Right kidney (tissue), 1 donor: ENCODE results near the gene ATL2.
"Not testable (repeated sequence)": the region's sequence is repeated elsewhere in the genome, so short reads cannot be mapped to it uniquely, and the experiment has no call there.

Source experiments
- DNase-seq: peaks from one replicate; pipeline ENCODE4 v3.0.0-alpha.2; 2016

ATL2 gene

GRCh38 chr2:38394041-38394440 is 17.0 kb upstream of the ATL2 start:
- no peak for DNase-seq

GRCh38 chr2:38390947-38391346 is 13.9 kb upstream of the ATL2 start:
- no peak for DNase-seq

- DNase-seq, result no peak
Measured at GRCh38 chr2:38387887-38388286, 10.8 kb upstream of the ATL2 start.

- no peak for DNase-seq
Measured at GRCh38 chr2:38386821-38387220, 9.7 kb upstream of the ATL2 start.

GRCh38 chr2:38386377-38386776 is 9.3 kb upstream of the ATL2 start:
- DNase-seq, result no peak

- DNase-seq, result no peak
Measured at GRCh38 chr2:38384338-38384737, 7.3 kb upstream of the ATL2 start.

GRCh38 chr2:38383741-38384140 is 6.7 kb upstream of the ATL2 start:
- DNase-seq, result not testable (repeated sequence)

GRCh38 chr2:38381381-38382143 is 4.5 kb upstream of the ATL2 start:
- no peak for DNase-seq

GRCh38 chr2:38380397-38381130 is 3.5 kb upstream of the ATL2 start:
- no peak for DNase-seq

- DNase-seq, result peak; percentile 90
Measured at GRCh38 chr2:38376346-38377049, 575 bp downstream of the ATL2 start.

GRCh38 chr2:38375696-38376345 is 1.3 kb downstream of the ATL2 start:
- DNase-seq, result no peak

GRCh38 chr2:38374984-38375383 is 2.1 kb downstream of the ATL2 start:
- no peak for DNase-seq

GRCh38 chr2:38371235-38371634 is 5.8 kb downstream of the ATL2 start:
- DNase-seq, result no peak

GRCh38 chr2:38370664-38371063 is 6.4 kb downstream of the ATL2 start:
- no peak for DNase-seq

- no peak for DNase-seq
Measured at GRCh38 chr2:38362232-38362631, 14.8 kb downstream of the ATL2 start.

GRCh38 chr2:38360177-38360576 is 16.9 kb downstream of the ATL2 start:
- no peak for DNase-seq

GRCh38 chr2:38353402-38353801 is 23.7 kb downstream of the ATL2 start:
- no peak for DNase-seq

- DNase-seq, result no peak
Measured at GRCh38 chr2:38352336-38352735, 24.7 kb downstream of the ATL2 start.

- DNase-seq, result no peak
Measured at GRCh38 chr2:38345323-38346038, 31.6 kb downstream of the ATL2 start.

GRCh38 chr2:38344813-38345212 is 32.3 kb downstream of the ATL2 start:
- no peak for DNase-seq

GRCh38 chr2:38343212-38343611 is 33.9 kb downstream of the ATL2 start:
- no peak for DNase-seq

GRCh38 chr2:38336621-38337020 is 40.5 kb downstream of the ATL2 start:
- no peak for DNase-seq
